RWPE1 (cell line): ENCODE data around the gene ATP6V1B1.
A peak's percentile ranks its signal among the peaks of the same experiment; 100 is the strongest.

Source experiments
- CTCF ChIA-PET: fragments of 350-600 bp; sonication (Branson Sonifier 250); formaldehyde crosslinking; extraction: SDS; loops from one replicate; lab custom pipeline; 2021; lab: Yijun Ruan, JAX
- POLR2A ChIA-PET: fragments of 400-600 bp; formaldehyde crosslinking; extraction: SDS; loops from one replicate; lab custom pipeline; 2020; ENCODE audit warnings: antibody characterized with exemption; ENCODE audit not compliant: low non-redundant PET; lab: Yijun Ruan, JAX
- DNase-seq: peaks from one replicate; pipeline ENCODE4 v3.0.0; 2012; ENCODE audit warnings: low spot score
- H3K27ac ChIP-seq: fragments of 450-650 bp; 2 replicates; pipeline ENCODE4 v1.5.1; 2017
- TF ChIP-seq, protein P1 (sequence below): fragments of 450-650 bp; conservative IDR thresholded peaks from 2 replicates; pipeline ENCODE4 v1.5.1; 2017; ENCODE audit warnings: low read depth, mild to moderate bottlenecking

ATP6V1B1 gene

DNA sequence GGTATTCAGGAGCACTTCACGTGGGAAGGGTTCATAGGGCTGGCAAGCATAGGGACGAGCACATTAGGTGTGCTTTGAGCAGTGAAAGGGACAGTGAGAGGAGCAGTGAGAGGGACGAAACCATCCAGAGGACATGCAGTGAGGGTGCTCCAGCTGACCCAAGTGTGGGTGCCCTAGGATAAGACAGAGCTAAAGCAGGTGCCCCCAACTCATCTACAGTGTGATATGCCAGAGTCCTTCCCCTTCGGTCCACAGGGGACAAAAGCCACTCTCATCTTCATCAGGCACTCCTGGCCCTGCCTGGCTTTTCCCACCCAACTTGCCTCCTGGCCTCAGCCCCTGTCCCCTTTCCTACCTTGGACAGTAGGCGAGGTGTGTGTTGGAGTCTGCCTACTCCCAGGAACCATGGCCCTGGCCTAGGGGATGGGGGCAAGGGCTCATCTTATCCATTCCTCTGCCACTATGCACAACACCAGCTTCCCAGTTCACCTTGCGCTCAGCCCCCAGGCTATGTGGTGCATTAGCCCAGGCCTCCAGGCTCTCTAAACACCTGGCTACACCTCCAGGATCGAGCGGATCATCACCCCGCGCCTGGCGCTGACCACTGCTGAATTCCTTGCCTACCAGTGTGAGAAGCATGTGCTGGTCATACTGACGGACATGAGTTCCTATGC, 26.6 kb downstream of the ATP6V1B1 start:
- ChIA-PET CTCF (interaction anchor here (0.6 to 2.0 kb wide), 2 partner anchors 14 to 25 kb away, joined by 3 to 7 read pairs; no protein-coding TSS in a partner anchor), POLR2A (no interaction called here)
- no peak overlapping the region for H3K27ac ChIP-seq
- DNase-seq, result no peak
- TF ChIP-seq, protein P1, sequence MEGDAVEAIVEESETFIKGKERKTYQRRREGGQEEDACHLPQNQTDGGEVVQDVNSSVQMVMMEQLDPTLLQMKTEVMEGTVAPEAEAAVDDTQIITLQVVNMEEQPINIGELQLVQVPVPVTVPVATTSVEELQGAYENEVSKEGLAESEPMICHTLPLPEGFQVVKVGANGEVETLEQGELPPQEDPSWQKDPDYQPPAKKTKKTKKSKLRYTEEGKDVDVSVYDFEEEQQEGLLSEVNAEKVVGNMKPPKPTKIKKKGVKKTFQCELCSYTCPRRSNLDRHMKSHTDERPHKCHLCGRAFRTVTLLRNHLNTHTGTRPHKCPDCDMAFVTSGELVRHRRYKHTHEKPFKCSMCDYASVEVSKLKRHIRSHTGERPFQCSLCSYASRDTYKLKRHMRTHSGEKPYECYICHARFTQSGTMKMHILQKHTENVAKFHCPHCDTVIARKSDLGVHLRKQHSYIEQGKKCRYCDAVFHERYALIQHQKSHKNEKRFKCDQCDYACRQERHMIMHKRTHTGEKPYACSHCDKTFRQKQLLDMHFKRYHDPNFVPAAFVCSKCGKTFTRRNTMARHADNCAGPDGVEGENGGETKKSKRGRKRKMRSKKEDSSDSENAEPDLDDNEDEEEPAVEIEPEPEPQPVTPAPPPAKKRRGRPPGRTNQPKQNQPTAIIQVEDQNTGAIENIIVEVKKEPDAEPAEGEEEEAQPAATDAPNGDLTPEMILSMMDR, result no peak

DNA sequence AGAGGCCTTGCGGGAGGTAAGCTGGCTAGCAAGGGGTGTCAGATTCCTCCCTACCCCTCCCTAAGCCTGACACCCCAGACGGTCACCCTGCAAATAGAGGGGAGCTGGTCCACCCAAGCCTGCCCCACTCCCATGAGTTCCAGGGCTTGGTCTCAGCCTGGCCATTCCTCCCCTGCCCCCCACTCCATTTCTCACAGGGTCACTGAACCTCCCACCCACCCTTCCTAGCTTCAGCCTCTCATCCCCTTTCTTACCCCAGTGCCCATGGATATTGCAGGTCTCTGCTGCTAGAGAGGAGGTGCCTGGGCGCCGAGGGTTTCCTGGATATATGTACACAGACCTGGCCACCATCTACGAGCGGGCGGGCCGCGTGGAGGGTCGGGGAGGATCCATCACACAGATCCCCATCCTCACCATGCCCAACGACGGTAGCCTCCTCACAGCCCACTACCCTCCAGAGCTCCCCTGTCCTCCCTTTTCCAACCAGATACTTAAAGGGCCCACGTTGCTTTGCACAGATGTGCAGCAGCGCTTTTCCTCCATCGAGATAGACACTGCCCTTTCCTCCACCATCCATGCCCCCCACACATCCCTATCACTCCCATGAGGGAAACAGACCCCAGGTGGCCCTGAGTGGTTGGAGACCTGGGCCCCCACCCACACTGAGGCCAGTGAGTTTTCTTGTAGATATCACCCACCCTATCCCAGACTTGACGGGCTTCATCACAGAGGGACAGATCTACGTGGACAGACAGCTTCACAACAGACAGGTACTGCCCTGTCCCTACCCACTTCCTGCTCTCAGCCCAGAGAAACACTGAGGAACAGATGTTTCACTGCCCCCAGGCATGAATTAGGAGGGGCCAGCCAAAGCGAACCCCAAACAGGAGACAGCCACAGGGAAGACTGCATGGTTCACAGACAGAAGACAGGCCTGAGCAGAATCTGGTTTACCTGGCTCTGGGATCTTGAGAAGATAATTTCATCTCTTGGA, 27.5 kb downstream of the ATP6V1B1 start:
- no peak for DNase-seq
- ChIA-PET CTCF (interaction anchor here (0.6 kb wide), 1 partner anchor 26 kb away, joined by 3 read pairs; no protein-coding TSS in a partner anchor), POLR2A (no interaction called here)
- TF ChIP-seq, protein P1, result no peak
- H3K27ac ChIP-seq, result no peak overlapping the region

DNA sequence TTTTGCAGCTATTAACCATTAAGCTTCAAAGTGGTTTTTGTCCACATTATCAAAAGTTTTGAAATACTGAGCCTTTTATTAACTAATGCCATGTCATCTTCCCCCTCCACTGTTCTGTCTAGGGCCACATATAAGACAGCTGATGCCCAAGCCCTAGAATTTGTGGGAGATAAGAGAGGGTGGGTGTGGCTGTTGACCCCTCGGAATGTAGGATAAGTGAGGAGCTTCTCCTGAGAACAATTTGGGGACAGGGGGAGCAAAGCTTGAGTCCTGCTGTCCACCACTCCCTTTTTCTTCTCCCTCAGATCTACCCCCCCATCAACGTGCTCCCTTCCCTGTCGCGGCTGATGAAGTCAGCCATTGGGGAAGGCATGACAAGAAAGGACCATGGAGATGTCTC, 28.4 kb downstream of the ATP6V1B1 start:
- CTCF ChIA-PET, result interaction anchor here (0.7 to 2.0 kb wide), 6 partner anchors 10 to 97 kb away, joined by 4 to 18 read pairs (median 9); partner anchors contain the start of gene ANKRD53
- POLR2A ChIA-PET, result no interaction called here
- TF ChIP-seq, protein P1, result no peak
- no peak overlapping the region for H3K27ac ChIP-seq
- DNase-seq, result no peak

DNA sequence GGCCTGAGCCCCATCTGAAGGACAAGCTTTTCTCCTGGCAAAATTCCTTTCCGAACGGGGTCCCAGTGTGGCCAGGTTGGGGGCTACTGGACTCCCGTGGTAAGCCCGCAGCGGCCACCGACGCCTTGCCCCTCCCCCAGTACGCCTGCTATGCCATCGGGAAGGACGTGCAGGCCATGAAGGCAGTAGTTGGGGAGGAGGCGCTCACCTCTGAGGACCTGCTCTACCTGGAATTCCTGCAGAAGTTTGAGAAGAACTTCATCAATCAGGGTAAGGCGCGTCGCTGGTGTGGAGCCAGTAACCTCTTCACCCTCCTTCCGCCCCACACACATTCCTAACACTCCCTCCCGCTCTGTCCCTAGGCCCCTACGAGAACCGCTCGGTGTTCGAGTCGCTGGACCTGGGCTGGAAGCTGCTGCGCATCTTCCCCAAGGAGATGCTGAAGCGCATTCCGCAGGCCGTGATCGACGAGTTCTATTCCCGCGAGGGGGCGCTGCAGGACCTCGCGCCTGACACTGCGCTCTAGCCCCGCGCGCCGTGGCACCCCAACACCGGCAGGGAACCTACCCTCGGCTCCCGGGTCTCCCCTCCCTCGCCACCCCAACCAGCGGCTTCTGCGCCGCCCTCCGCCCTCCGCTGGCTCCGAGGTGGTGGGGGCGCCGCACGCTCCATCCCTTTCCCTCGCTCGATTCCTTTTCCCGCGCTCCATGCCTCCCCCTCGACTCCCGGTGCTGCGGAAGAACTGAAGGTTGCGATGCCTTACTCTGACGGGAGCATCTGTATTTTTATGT, 29.1 kb downstream of the ATP6V1B1 start:
- DNase-seq, result peak; percentile 58
- CTCF ChIA-PET, result interaction anchor here (0.6 to 2.0 kb wide), 9 partner anchors 11 to 974 kb away, joined by 3 to 18 read pairs (median 5); partner anchors contain the start of gene ANKRD53
- no peak overlapping the region for H3K27ac ChIP-seq
- TF ChIP-seq, protein P1, result peak; percentile 84
- POLR2A ChIA-PET, result no interaction called here

DNA sequence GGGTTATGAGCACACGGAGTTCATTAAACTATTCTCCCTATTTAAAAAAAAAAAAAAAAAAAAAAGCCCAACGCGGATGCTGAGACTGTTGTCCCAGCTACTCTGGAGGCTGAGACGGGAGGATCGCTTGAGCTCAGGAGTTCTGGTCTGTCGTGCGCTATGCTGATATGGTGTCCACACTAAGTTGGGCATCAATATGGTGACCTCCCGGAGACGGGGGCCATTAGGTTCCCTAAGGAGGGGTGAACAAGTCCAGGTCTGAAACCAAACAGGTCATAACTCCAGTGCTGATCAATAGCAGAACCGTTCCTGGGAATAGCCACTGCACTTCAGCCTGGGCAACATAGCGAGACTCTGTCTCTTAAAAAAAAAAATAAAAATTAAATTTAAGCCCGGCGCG, 29.8 kb downstream of the ATP6V1B1 start:
- no peak for DNase-seq
- TF ChIP-seq, protein P1, result no peak
- CTCF ChIA-PET, result interaction anchor here (0.6 to 2.0 kb wide), 8 partner anchors 12 to 975 kb away, joined by 3 to 18 read pairs (median 4); partner anchors contain the start of gene ANKRD53
- POLR2A ChIA-PET, result no interaction called here
- no peak overlapping the region for H3K27ac ChIP-seq
